B cell (primary cell): ENCODE results near the gene KRT84. TPM values are rescaled to one million over a fixed set of nuclear protein-coding genes. Genes with fewer than 3 reads are reported as not detected.

Experiments
- ATAC-seq: fragments of 200-7000 bp; cut with Tn5 transposase; one replicate; pipeline ENCODE4 v1.10.0; 2021; ENCODE audit warnings: low read depth, mild to moderate bottlenecking, moderate number of reproducible peaks, moderate library complexity
- CTCF ChIA-PET: fragments of 350-600 bp; sonication (Branson Sonifier 250); formaldehyde crosslinking; loops from one replicate; lab custom pipeline; 2021; ENCODE audit warnings: antibody characterized with exemption, inconsistent platforms; lab: Charles Lee
- POLR2A ChIA-PET: fragments of 350-600 bp; sonication (Branson Sonifier 250); formaldehyde crosslinking; loops from one replicate; lab custom pipeline; 2021; ENCODE audit warnings: antibody characterized with exemption; lab: Charles Lee
- DNase-seq: peaks from one replicate; pipeline ENCODE4 v3.0.0; 2013
- H2AFZ ChIP-seq: 2 replicates; pipeline ENCODE4 v1.6.1; 2012; ENCODE audit warnings: mild to moderate bottlenecking, low read depth, low read length; ENCODE audit not compliant: insufficient read depth, poor library complexity, severe bottlenecking
- H3K27ac ChIP-seq, 2 donors: 1 replicate in 1 of 2; 2 replicates in 1 of 2; pipeline ENCODE4 v1.5.1; 2012 to 2013; ENCODE audit warnings: low read length in 2 of 2, mild to moderate bottlenecking in 2 of 2, moderate library complexity in 1 of 2
- H3K27me3 ChIP-seq, 4 experiments: fragments of 200-600 bp in 1 of 4; sonication (generic) in 1 of 4; replicated peaks in 1 of 4; 1 replicate in 2 of 4; 2 replicates in 2 of 4; pipeline versions ENCODE4 v1.6.1 to v1.7.0; 2013 to 2016; ENCODE audit warnings: low read length in 3 of 4, mild to moderate bottlenecking in 2 of 4, mixed read lengths in 1 of 4, moderate library complexity in 1 of 4; ENCODE audit not compliant: insufficient read depth in 4 of 4, control insufficient read depth in 3 of 4; ENCODE audit errors: control extremely low read depth in 1 of 4
- H3K36me3 ChIP-seq, 2 experiments: replicated peaks in 1 of 2; 1 replicate in 1 of 2; 2 replicates in 1 of 2; pipeline versions ENCODE4 v1.6.1 to v1.7.1; 2013; ENCODE audit warnings: low read length in 1 of 2; ENCODE audit not compliant: insufficient read depth in 2 of 2, control insufficient read depth in 1 of 2; ENCODE audit errors: control extremely low read depth in 1 of 2, extremely low read depth in 1 of 2
- H3K4me1 ChIP-seq, 2 donors: fragments of 200-600 bp in 1 of 2; sonication (generic) in 1 of 2; 1 replicate in 1 of 2; 2 replicates in 1 of 2; pipeline versions ENCODE4 v1.5.1 to v1.6.1; 2013 to 2017; ENCODE audit warnings: low read length in 2 of 2; ENCODE audit not compliant: control insufficient read depth in 2 of 2, insufficient read depth in 2 of 2
- H3K4me2 ChIP-seq: replicated peaks from 2 replicates; pipeline ENCODE3; 2012; ENCODE audit warnings: mild to moderate bottlenecking, low read depth, low read length; ENCODE audit not compliant: poor library complexity, severe bottlenecking
- H3K4me3 ChIP-seq, 5 experiments: fragments of 200-600 bp in 1 of 5; sonication (generic) in 1 of 5; 1 replicate in 3 of 5; 2 replicates in 2 of 5; pipeline versions ENCODE4 v1.5.1 to v1.7.0; 2011 to 2016; ENCODE audit warnings: low read length in 4 of 5, mild to moderate bottlenecking in 4 of 5, low read depth in 2 of 5, control low read depth in 1 of 5, moderate library complexity in 1 of 5; ENCODE audit not compliant: insufficient read depth in 1 of 5; ENCODE audit errors: control extremely low read depth in 1 of 5, extremely low read depth in 1 of 5
- H3K79me2 ChIP-seq: fragments of 200-600 bp; sonication (generic); one replicate; pipeline ENCODE4 v1.6.0; 2016; ENCODE audit warnings: low read length; ENCODE audit not compliant: control insufficient read depth, insufficient read depth
- H3K9ac ChIP-seq: fragments of 200-600 bp; sonication (generic); 2 replicates; pipeline ENCODE4 v1.6.1; 2017; ENCODE audit warnings: mild to moderate bottlenecking, low read length, moderate library complexity
- H3K9me3 ChIP-seq, 3 donors: one replicate each; pipeline versions ENCODE4 v1.6.1 to v1.7.1; 2013; ENCODE audit warnings: low read length in 2 of 3; ENCODE audit not compliant: control insufficient read depth in 2 of 3, insufficient read depth in 1 of 3; ENCODE audit errors: control extremely low read depth in 1 of 3
- H4K20me1 ChIP-seq: 2 replicates; pipeline ENCODE4 v1.6.0; 2012; ENCODE audit warnings: mild to moderate bottlenecking, low read length; ENCODE audit not compliant: insufficient read depth, control insufficient read depth, poor library complexity, severe bottlenecking
- H3K27ac Mint-ChIP-seq: one replicate; pipeline ENCODE4 v1.8.0; 2021; ENCODE audit warnings: mixed read lengths
- H3K27me3 Mint-ChIP-seq: one replicate; pipeline ENCODE4 v1.8.0; 2021; ENCODE audit warnings: mixed read lengths
- H3K4me1 Mint-ChIP-seq: one replicate; pipeline ENCODE4 v1.8.0; 2021; ENCODE audit warnings: mixed read lengths
- H3K4me3 Mint-ChIP-seq: one replicate; pipeline ENCODE4 v1.8.0; 2021; ENCODE audit warnings: mixed read lengths
- H3K9me3 Mint-ChIP-seq: one replicate; pipeline ENCODE4 v1.8.0; 2022; ENCODE audit warnings: mixed read lengths; ENCODE audit not compliant: insufficient read depth
- CTCF ChIP-seq: fragments of 200-600 bp; IDR thresholded peaks from one replicate; pipeline ENCODE4 v1.8.0; 2022; ENCODE audit warnings: antibody characterized with exemption, mild to moderate bottlenecking
- EZH2 ChIP-seq: IDR thresholded peaks from 2 replicates; pipeline ENCODE4 v1.6.1; 2012; ENCODE audit warnings: borderline replicate concordance, low read depth, mild to moderate bottlenecking, moderate library complexity, low read length; ENCODE audit not compliant: insufficient read depth, poor library complexity, severe bottlenecking
- WGBS: methylation state at CpG from one replicate; pipeline ENCODE4 v1.1.5; 2013; ENCODE audit warnings: missing lambda C conversion rate; ENCODE audit not compliant: insufficient coverage; 5-methylcytosine and 5-hydroxymethylcytosine counted together
- intact Hi-C: fragments of 100-400 bp; cut with micrococcal nuclease; formaldehyde crosslinking; loops from one replicate; pipeline ENCODE4 v1.10.0; 2022
- polyA plus RNA-seq: library from polyadenylated mRNA; depleted of rRNA; stranded (reverse); fragments of >200 nt; gene quantifications from 2 replicates; pipeline ENCODE4 v1.2.3, GENCODE V29; 2012
- total RNA-seq, 2 donors: library from RNA; stranded (reverse); fragments of 120-200 nt in 1 of 2; gene quantifications; 1 replicate in 1 of 2; 2 replicates in 1 of 2; pipeline versions ENCODE4 v1.2.3 to v1.2.4, GENCODE V29; 2013 to 2022

The KRT84 gene
- total and polyA plus RNA-seq, 2 donors (not counting 1 experiment from before 2014, with no cell fraction given), result not detected

- Histone ChIP-seq H3K27me3 (peaks cover 0 to 4% (median 0%) of the 10 kb centered on the region in 4 experiments), H4K20me1 (no peaks in the 10 kb centered on the region), H3K27ac (no peak overlapping the region), H3K4me2 (no peak overlapping the region), H3K9me3 (no peaks in the 10 kb centered on the region), H3K4me1 (no peaks in the 10 kb centered on the region), H3K36me3 (no peaks in the 10 kb centered on the region), H3K4me3 (no peak overlapping the region), H2AFZ (no peak overlapping the region), H3K79me2 (no peaks in the 10 kb centered on the region), H3K9ac (no peak overlapping the region)
- Mint-ChIP-seq H3K9me3 (no peaks in the 10 kb centered on the region), H3K4me3 (no peak overlapping the region), H3K27ac (no peak overlapping the region), H3K27me3 (peaks cover 10% of the 10 kb centered on the region), H3K4me1 (no peaks in the 10 kb centered on the region)
- ATAC-seq, result no peak
- intact Hi-C loops, result no loop called here
- TF ChIP-seq CTCF (no peak), EZH2 (no peak)
- ChIA-PET POLR2A (no interaction called here), CTCF (no interaction called here)
- DNase-seq, result no peak
- WGBS, result 68% methylated on average over 7 of the region's 9 CpGs
Measured at GRCh38 chr12:52389313-52390207, 4.1 kb upstream of the KRT84 start.

GRCh38 chr12:52387859-52388258 lies 2.4 kb upstream of the KRT84 start:
- no peak for TF ChIP-seq CTCF
- TF ChIP-seq EZH2, result no peak
- Histone ChIP-seq H3K27ac (no peak overlapping the region), H3K9me3 (no peaks in the 10 kb centered on the region), H3K4me3 (no peak overlapping the region), H3K9ac (no peak overlapping the region), H4K20me1 (no peaks in the 10 kb centered on the region), H3K79me2 (no peaks in the 10 kb centered on the region), H3K4me1 (peaks cover 0 to 2% of the 10 kb centered on the region in 2 donors), H2AFZ (no peak overlapping the region), H3K27me3 (peaks cover 0 to 7% (median 0%) of the 10 kb centered on the region in 4 experiments), H3K36me3 (no peaks in the 10 kb centered on the region), H3K4me2 (no peak overlapping the region)
- CTCF ChIA-PET, result no interaction called here
- intact Hi-C loops, result no loop called here
- DNase-seq, result no peak
- no peak overlapping the region for H3K27ac Mint-ChIP-seq
- peaks cover 11% of the 10 kb centered on the region for H3K27me3 Mint-ChIP-seq
- no peak for ATAC-seq
- whole genome bisulfite sequencing, result 92% methylated on average over 2 of the region's 2 CpGs
- no peaks in the 10 kb centered on the region for H3K9me3 Mint-ChIP-seq
- peaks cover 3% of the 10 kb centered on the region for H3K4me1 Mint-ChIP-seq
- POLR2A ChIA-PET, result no interaction called here
- no peak overlapping the region for H3K4me3 Mint-ChIP-seq
